GM13976 (cell line): ENCODE measurements around the gene TMEM129.

Experiments
- DNase-seq: peaks from one replicate; pipeline ENCODE4 v3.0.0; 2012; ENCODE audit warnings: low spot score
- CTCF ChIP-seq: IDR thresholded peaks from 2 replicates; pipeline ENCODE4 v1.5.1; 2012; ENCODE audit warnings: borderline replicate concordance, mild to moderate bottlenecking; ENCODE audit not compliant: insufficient read depth; ENCODE audit errors: extremely low read depth, missing control alignments, control extremely low read depth
- in situ Hi-C: fragments of 300-500 bp; cut with MboI; formaldehyde crosslinking; loops from one replicate; pipeline ENCODE4 v1.12.0; 2022; ENCODE audit warnings: low sequenced_read_pairs, mixed read lengths, inconsistent platforms; ENCODE audit not compliant: unreplicated experiment

The TMEM129 gene

DNA sequence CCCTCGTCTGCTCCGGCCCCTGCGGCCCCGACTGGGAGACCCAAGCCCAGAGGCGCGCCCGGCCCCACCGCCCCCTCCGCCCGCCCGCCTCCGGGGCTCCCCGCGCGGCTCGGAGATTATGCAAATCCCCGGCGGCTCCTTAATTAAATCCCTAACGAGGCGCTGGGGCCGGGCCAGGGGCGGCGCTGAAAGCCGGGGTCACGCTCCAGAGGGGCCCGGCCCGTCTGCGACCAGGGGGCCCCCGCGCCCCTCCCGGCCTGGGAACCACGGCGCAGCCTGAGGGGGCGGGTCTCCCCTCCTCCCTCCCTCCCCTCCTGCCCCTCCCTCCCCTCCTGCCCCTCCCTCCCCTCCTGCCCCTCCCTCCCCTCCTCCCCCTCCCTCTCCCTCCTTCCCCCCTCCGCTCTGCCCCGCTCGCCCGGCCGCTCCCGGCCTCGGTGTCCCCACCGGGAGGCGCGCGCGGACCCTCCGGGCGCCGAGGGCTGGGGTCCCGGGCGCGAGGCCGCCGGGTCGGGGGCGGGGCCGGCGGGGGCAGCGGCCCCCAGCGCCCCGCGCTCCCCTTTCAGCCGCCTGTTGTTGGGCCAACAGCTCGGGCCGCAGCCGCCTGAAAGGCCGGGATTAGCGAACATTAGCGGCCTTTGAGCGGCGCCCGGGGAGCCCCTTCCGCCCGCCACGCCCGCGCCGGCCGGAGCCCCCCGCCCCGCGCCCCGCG, 46.1 kb upstream of the TMEM129 start:
- peak; percentile 67 for DNase-seq
- in situ Hi-C loops, result no loop called here
- TF ChIP-seq CTCF, result no peak

GRCh38 chr4:1766106-1767060, 45.3 kb upstream of the TMEM129 start:
- in situ Hi-C loops, result no loop called here
- no peak for DNase-seq

GRCh38 chr4:1765409-1766072, 44.4 kb upstream of the TMEM129 start:
- no peak for TF ChIP-seq CTCF
- no peak for DNase-seq
- in situ Hi-C loops, result no loop called here

More at GRCh38 chr4:1766106-1767060, 45.3 kb upstream of the TMEM129 start:
- TF ChIP-seq CTCF, result no peak

GRCh38 chr4:1764670-1765069, 43.5 kb upstream of the TMEM129 start:
- TF ChIP-seq CTCF, result no peak
- no peak for DNase-seq
- in situ Hi-C loops, result no loop called here

GRCh38 chr4:1763550-1764080, 42.5 kb upstream of the TMEM129 start:
- in situ Hi-C loops, result no loop called here
- peak; percentile 69 for DNase-seq
- no peak for TF ChIP-seq CTCF

GRCh38 chr4:1763070-1763549, 42.0 kb upstream of the TMEM129 start:
- in situ Hi-C loops, result no loop called here

More at GRCh38 chr4:1763070-1763549, 42.0 kb upstream of the TMEM129 start:
- DNase-seq, result no peak
- no peak for TF ChIP-seq CTCF
